Right renal cortex interstitium (tissue), 3 donors: ENCODE measurements around the gene TXNRD2. TPM values are rescaled to one million over a fixed set of nuclear protein-coding genes. Genes with fewer than 3 reads are reported as not detected.

Experiments
- DNase-seq, 3 donors: peaks; one replicate each; pipeline ENCODE4 v3.0.0-alpha.2; 2013; ENCODE audit warnings: low read depth in 3 of 3, low spot score in 2 of 3
- polyA plus RNA-seq, 3 donors: library from polyadenylated mRNA; unstranded; fragments of 120-200 nt; gene quantifications; one replicate each; pipeline ENCODE4 v1.2.1, GENCODE V29; 2013; ENCODE audit not compliant: insufficient read length in 3 of 3

TXNRD2 gene
- polyA plus RNA-seq, 3 donors = 20.1 to 27.5 (median 20.5) TPM

- DNase-seq = no peak
Observed at GRCh38 chr22:19879643-19879991, 62.0 kb downstream of the TXNRD2 start.

GRCh38 chr22:19879246-19879570 lies 62.4 kb downstream of the TXNRD2 start:
- no peak for DNase-seq

GRCh38 chr22:19878461-19879245 lies 63.0 kb downstream of the TXNRD2 start:
- DNase-seq = no peak

GRCh38 chr22:19877626-19878339 lies 63.8 kb downstream of the TXNRD2 start:
- DNase-seq = no peak

GRCh38 chr22:19876941-19877625 lies 64.5 kb downstream of the TXNRD2 start:
- DNase-seq = no peak

GRCh38 chr22:19876314-19876940 lies 65.2 kb downstream of the TXNRD2 start:
- no peak for DNase-seq

GRCh38 chr22:19875531-19876313 lies 65.9 kb downstream of the TXNRD2 start:
- no peak for DNase-seq

- DNase-seq = no peak
Observed at GRCh38 chr22:19875061-19875530, 66.5 kb downstream of the TXNRD2 start.

- no peak for DNase-seq
Observed at GRCh38 chr22:19874307-19875060, 67.1 kb downstream of the TXNRD2 start.

- DNase-seq = no peak
Observed at GRCh38 chr22:19873960-19874306, 67.7 kb downstream of the TXNRD2 start.

- no peak for DNase-seq
Observed at GRCh38 chr22:19873138-19873959, 68.3 kb downstream of the TXNRD2 start.

GRCh38 chr22:19872779-19873137 lies 68.9 kb downstream of the TXNRD2 start:
- no peak for DNase-seq

- DNase-seq = no peak
Observed at GRCh38 chr22:19871845-19872778, 69.5 kb downstream of the TXNRD2 start.

GRCh38 chr22:19871023-19871844 lies 70.4 kb downstream of the TXNRD2 start:
- DNase-seq = no peak

- DNase-seq = no peak
Observed at GRCh38 chr22:19870153-19871022, 71.2 kb downstream of the TXNRD2 start.

GRCh38 chr22:19869497-19870152 lies 72.0 kb downstream of the TXNRD2 start:
- DNase-seq = no peak
